Measurements from ENCODE around the gene METTL26.

The METTL26 gene

DNA sequence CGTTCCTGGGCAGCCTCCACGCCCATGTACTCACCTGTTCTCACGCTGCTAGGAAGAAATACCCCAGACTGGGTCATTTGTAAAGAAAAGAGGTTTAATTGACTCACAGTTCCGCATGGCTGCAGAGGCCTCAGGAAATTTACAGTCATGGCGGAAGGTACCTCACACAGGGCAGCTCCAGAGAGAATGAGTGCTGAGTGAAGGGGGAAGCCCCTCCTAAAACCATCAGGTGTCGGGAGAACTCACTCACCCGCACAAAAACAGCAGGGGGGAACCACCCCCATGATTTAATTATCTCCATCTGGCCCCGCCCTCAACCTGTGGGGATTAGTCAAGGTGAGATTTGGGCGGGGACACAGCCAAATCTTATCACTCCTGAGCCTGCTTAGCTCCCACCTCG lies 28.1 kb downstream of the METTL26 start:
- no peaks in the 10 kb centered on the region for H3K4me1 ChIP-seq (ENCODE audit: low read length)
- no peaks in the 10 kb centered on the region for H3K27me3 ChIP-seq (replicated peaks; ENCODE audit: insufficient read depth, low read length)
- H3K36me3 ChIP-seq (replicated peaks; ENCODE audit: insufficient read depth, low read length), result no peaks in the 10 kb centered on the region
- no peak overlapping the region for H2AFZ ChIP-seq (ENCODE audit: low read length)
- H3K27ac ChIP-seq (ENCODE audit: low read length), result no peak overlapping the region
- peaks cover 39% of the 10 kb centered on the region for H3K79me2 ChIP-seq (ENCODE audit: low read length)
- no peaks in the 10 kb centered on the region for H4K20me1 ChIP-seq (ENCODE audit: insufficient read depth, low read length)
- no peaks in the 10 kb centered on the region for H3F3A ChIP-seq (ENCODE audit: insufficient read depth, low read length)
- no peak overlapping the region for H3K9ac ChIP-seq (ENCODE audit: low read length)
- no peaks in the 10 kb centered on the region for H3K9me2 ChIP-seq (replicated peaks; ENCODE audit: insufficient read depth, low read length)
- H3K9me3 ChIP-seq (replicated peaks; ENCODE audit: insufficient read depth, low read length), result no peaks in the 10 kb centered on the region
- no peak overlapping the region for H3K4me2 ChIP-seq (ENCODE audit: low read depth, low read length)
- H3K4me3 ChIP-seq (ENCODE audit: low read length), result no peak overlapping the region
- DNase-seq, result no peak
- TF ChIP-seq, protein P1, sequence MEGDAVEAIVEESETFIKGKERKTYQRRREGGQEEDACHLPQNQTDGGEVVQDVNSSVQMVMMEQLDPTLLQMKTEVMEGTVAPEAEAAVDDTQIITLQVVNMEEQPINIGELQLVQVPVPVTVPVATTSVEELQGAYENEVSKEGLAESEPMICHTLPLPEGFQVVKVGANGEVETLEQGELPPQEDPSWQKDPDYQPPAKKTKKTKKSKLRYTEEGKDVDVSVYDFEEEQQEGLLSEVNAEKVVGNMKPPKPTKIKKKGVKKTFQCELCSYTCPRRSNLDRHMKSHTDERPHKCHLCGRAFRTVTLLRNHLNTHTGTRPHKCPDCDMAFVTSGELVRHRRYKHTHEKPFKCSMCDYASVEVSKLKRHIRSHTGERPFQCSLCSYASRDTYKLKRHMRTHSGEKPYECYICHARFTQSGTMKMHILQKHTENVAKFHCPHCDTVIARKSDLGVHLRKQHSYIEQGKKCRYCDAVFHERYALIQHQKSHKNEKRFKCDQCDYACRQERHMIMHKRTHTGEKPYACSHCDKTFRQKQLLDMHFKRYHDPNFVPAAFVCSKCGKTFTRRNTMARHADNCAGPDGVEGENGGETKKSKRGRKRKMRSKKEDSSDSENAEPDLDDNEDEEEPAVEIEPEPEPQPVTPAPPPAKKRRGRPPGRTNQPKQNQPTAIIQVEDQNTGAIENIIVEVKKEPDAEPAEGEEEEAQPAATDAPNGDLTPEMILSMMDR (IDR thresholded peaks at IDR 0.05; ENCODE audit: low read length), result no peak
- no peak for TF ChIP-seq EZH2phosphoT487 (IDR thresholded peaks at IDR 0.05; ENCODE audit: low read length)
- TF ChIP-seq EZH2 (optimal IDR thresholded peaks at IDR 0.05; ENCODE audit: low read depth, low read length), result no peak

DNA sequence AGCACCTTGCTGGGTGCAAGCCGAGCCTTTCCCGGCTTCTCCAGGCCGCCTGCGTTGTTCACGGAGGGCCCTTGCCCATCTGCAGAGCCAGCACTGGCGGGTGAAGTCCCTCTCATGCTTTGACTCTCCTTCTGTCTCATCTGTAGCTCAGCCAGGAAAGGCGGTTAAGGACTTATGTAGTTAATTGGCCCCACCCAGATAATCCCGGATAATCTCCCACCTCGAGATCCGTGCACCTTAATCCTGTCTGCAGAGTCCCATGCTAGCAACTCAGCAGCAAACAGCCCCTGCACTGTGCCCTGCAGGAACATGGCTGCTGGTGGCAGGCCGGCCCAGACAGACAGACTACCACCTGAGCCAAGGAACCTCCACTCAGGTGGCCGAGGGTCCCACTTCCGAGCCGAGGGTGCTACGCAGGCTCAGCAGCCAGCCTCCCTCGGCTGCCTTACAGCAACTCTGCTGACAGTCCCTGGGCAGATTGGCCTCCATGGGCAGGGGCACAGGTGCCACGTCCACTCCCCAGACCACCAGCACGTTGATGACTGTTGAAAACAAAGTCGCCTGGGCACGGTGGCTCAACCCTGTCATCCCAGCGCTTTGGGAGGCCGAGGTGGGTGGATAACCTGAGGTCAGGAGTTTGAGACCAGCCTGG lies 29.3 kb downstream of the METTL26 start:
- Histone ChIP-seq H2AFZ (ENCODE audit: low read length) (no peak overlapping the region), H3K4me3 (ENCODE audit: low read length) (no peak overlapping the region), H4K20me1 (ENCODE audit: insufficient read depth, low read length) (no peaks in the 10 kb centered on the region), H3K4me2 (ENCODE audit: low read depth, low read length) (no peak overlapping the region), H3K27me3 (replicated peaks; ENCODE audit: insufficient read depth, low read length) (no peaks in the 10 kb centered on the region), H3K4me1 (ENCODE audit: low read length) (no peaks in the 10 kb centered on the region), H3K9me2 (replicated peaks; ENCODE audit: insufficient read depth, low read length) (no peaks in the 10 kb centered on the region), H3K36me3 (replicated peaks; ENCODE audit: insufficient read depth, low read length) (no peaks in the 10 kb centered on the region), H3K9ac (ENCODE audit: low read length) (no peak overlapping the region), H3K27ac (ENCODE audit: low read length) (no peak overlapping the region), H3K79me2 (ENCODE audit: low read length) (peaks cover 42% of the 10 kb centered on the region), H3K9me3 (replicated peaks; ENCODE audit: insufficient read depth, low read length) (no peaks in the 10 kb centered on the region), H3F3A (ENCODE audit: insufficient read depth, low read length) (no peaks in the 10 kb centered on the region)
- DNase-seq, result no peak
- TF ChIP-seq, protein P1 (IDR thresholded peaks at IDR 0.05; ENCODE audit: low read length), result no peak
- no peak for TF ChIP-seq EZH2phosphoT487 (IDR thresholded peaks at IDR 0.05; ENCODE audit: low read length)
- TF ChIP-seq EZH2 (optimal IDR thresholded peaks at IDR 0.05; ENCODE audit: low read depth, low read length), result no peak

DNA sequence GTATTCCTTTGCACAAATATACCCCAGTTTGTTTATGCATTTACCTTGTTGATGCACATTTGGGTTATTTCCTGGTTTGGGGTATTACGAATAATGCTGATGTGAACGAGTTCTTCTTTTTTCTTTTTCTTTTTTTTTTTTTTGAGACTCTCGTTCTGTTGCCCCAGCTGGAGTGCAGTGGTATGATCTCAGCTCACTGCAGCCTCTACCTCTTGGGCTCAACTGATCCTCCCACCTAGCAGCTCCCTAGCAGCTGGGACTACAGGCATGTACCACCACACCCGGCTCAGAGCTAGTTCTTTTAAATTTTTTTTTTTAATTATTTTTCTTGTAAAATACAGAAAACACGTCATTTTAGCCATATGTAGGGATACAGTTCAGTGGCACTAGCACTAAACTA lies 32.2 kb downstream of the METTL26 start:
- Histone ChIP-seq H3F3A (ENCODE audit: insufficient read depth, low read length) (no peaks in the 10 kb centered on the region), H3K4me2 (ENCODE audit: low read depth, low read length) (no peak overlapping the region), H3K27me3 (replicated peaks; ENCODE audit: insufficient read depth, low read length) (no peaks in the 10 kb centered on the region), H3K9me2 (replicated peaks; ENCODE audit: insufficient read depth, low read length) (no peaks in the 10 kb centered on the region), H3K79me2 (ENCODE audit: low read length) (peaks cover 46% of the 10 kb centered on the region), H3K9ac (ENCODE audit: low read length) (no peak overlapping the region), H3K4me3 (ENCODE audit: low read length) (no peak overlapping the region), H3K9me3 (replicated peaks; ENCODE audit: insufficient read depth, low read length) (no peaks in the 10 kb centered on the region), H4K20me1 (ENCODE audit: insufficient read depth, low read length) (no peaks in the 10 kb centered on the region), H2AFZ (ENCODE audit: low read length) (no peak overlapping the region), H3K4me1 (ENCODE audit: low read length) (no peaks in the 10 kb centered on the region), H3K27ac (ENCODE audit: low read length) (no peak overlapping the region), H3K36me3 (replicated peaks; ENCODE audit: insufficient read depth, low read length) (no peaks in the 10 kb centered on the region)
- TF ChIP-seq, protein P1 (IDR thresholded peaks at IDR 0.05; ENCODE audit: low read length), result no peak
- TF ChIP-seq EZH2 (optimal IDR thresholded peaks at IDR 0.05; ENCODE audit: low read depth, low read length), result no peak
- TF ChIP-seq EZH2phosphoT487 (IDR thresholded peaks at IDR 0.05; ENCODE audit: low read length), result no peak
- no peak for DNase-seq

Data from MM.1S (cell line).